ENCODE data around the gene ALDH1B1. TPM values are rescaled to one million over a fixed set of nuclear protein-coding genes. Genes with fewer than 3 reads are reported as not detected.

Gene ALDH1B1
- total and polyA plus RNA-seq, 12 donors, result 4.0 to 30.2 (median 17.2) TPM

DNA sequence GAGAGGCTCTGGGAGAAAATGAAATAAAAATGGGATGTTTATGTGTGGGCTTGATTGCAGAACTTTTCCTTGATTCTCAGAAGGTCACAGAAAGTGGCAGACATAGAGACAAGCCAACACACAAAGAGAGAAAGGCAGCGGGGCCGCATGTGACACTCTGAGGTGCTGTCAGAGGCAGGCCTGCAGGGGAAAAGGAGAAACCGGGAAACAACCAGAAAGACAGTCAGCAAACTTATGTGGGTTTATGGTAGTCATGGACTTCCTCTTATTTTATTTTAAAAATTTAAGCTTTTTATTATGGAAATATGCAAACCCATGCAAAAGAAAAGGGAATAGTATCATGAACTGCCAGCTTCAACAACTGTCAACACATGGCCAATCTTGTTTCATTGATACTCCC lies 48.0 kb downstream of the ALDH1B1 start:
- Histone ChIP-seq H3K27me3 (peaks cover 0 to 40% (median 10%) of the 10 kb centered on the region in 7 donors), H3K4me3 (no peak overlapping the region), H3K4me1 (peaks cover 0 to 5% (median 0%) of the 10 kb centered on the region in 9 donors), H3K36me3 (no peaks in the 10 kb centered on the region), H3K9me3 (no peaks in the 10 kb centered on the region), H3K27ac (no peak overlapping the region)
- WGBS, 2 donors, result 78 to 83% methylated on average over 3 of the region's 3 CpGs
- intact Hi-C loops (cut with DNase I), result no loop called here
- TF ChIP-seq, protein P1, sequence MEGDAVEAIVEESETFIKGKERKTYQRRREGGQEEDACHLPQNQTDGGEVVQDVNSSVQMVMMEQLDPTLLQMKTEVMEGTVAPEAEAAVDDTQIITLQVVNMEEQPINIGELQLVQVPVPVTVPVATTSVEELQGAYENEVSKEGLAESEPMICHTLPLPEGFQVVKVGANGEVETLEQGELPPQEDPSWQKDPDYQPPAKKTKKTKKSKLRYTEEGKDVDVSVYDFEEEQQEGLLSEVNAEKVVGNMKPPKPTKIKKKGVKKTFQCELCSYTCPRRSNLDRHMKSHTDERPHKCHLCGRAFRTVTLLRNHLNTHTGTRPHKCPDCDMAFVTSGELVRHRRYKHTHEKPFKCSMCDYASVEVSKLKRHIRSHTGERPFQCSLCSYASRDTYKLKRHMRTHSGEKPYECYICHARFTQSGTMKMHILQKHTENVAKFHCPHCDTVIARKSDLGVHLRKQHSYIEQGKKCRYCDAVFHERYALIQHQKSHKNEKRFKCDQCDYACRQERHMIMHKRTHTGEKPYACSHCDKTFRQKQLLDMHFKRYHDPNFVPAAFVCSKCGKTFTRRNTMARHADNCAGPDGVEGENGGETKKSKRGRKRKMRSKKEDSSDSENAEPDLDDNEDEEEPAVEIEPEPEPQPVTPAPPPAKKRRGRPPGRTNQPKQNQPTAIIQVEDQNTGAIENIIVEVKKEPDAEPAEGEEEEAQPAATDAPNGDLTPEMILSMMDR (IDR thresholded peaks at IDR 0.05), result no peak
- ATAC-seq (no peak), DNase-seq (no peak)

DNA sequence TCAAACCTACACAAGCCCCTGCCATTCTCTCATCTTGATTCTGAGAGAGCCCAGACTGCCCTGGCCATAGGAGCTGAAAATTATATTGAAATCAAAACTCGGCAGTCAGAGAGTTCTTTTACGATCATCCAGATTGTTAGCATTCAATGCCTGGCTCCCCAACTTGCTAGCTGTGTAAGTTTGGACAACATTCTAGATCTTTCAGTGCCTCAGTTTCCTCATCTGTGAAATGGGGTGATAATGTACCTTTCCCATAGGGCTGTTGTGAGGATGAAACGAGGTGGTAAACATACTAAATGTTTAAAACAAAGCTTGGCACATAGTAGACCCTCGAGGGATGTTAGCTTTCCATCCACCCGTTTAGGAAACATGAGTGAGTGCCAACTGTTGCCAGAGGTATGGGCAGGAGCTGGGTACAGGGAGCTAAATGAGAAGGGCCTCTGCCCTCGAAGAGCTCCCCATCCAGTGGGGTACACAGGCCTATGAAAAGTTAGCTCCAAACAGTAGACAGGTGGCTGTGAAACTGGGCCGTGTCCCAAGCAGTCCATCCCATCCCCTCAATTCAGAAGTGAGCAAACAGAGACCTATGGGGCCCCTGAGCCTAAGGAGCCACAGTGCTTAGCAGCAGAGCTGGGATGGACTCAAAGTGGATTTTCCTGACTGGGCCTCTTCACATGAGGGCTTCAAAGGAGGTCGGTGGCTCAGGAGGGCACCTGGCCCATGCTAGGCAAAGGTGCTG lies 49.0 kb downstream of the ALDH1B1 start:
- H3K27ac ChIP-seq, result no peak overlapping the region
- TF ChIP-seq, protein P1 (IDR thresholded peaks at IDR 0.05), result no peak
- no peaks in the 10 kb centered on the region for H3K9me3 ChIP-seq
- WGBS, 2 donors, result 84 to 85% methylated on average over 8 of the region's 8 CpGs
- DNase-seq (no peak), ATAC-seq (no peak)
- peaks cover 0 to 40% (median 15%) of the 10 kb centered on the region in 7 donors for H3K27me3 ChIP-seq
- intact Hi-C loops (cut with DNase I), result no loop called here
- no peak overlapping the region for H3K4me3 ChIP-seq
- no peaks in the 10 kb centered on the region for H3K36me3 ChIP-seq
- peaks cover 0 to 5% (median 0%) of the 10 kb centered on the region in 9 donors for H3K4me1 ChIP-seq

DNA sequence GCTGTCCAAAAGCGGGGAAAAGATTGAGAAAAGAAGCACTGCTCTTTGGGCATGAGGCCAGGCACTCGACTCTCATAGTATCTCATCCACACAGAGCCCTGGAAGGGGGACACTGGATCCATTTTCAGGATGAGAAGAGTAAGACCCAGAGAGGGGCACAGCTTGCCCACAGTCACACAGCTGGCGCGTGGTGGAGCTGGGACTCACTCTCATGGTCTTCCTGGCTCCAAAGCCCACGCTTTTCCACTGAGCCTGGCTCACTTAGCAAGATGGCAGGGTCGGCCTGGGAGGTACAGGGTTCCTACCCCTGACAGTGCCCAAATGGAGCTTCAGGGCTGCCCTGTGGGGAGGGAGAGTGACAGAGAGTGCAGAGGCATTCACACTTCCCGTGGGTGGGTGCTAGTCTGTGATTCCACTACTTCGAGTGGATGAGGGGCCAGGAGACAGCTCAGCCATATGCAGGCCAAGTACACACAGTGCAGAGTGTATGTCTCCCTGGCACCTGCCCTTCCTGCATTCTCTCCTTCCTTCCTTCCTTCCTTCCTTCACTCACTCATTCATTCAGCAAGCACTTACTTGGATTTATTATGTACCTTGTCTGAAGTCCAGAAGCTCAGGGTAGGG lies 50.1 kb downstream of the ALDH1B1 start:
- TF ChIP-seq, protein P1 (IDR thresholded peaks at IDR 0.05), result no peak
- ATAC-seq (no peak), DNase-seq (no peak)
- no peak overlapping the region for H3K27ac ChIP-seq
- H3K4me1 ChIP-seq, result peaks cover 0 to 1% (median 0%) of the 10 kb centered on the region in 9 donors
- intact Hi-C loops (cut with DNase I), result no loop called here
- H3K36me3 ChIP-seq, result no peaks in the 10 kb centered on the region
- H3K4me3 ChIP-seq, result no peak overlapping the region
- peaks cover 0 to 36% (median 15%) of the 10 kb centered on the region in 7 donors for H3K27me3 ChIP-seq
- H3K9me3 ChIP-seq, result peaks cover 0 to 2% (median 0%) of the 10 kb centered on the region in 11 donors
- WGBS, 2 donors, result 58 to 62% methylated on average over 8 of the region's 8 CpGs

DNA sequence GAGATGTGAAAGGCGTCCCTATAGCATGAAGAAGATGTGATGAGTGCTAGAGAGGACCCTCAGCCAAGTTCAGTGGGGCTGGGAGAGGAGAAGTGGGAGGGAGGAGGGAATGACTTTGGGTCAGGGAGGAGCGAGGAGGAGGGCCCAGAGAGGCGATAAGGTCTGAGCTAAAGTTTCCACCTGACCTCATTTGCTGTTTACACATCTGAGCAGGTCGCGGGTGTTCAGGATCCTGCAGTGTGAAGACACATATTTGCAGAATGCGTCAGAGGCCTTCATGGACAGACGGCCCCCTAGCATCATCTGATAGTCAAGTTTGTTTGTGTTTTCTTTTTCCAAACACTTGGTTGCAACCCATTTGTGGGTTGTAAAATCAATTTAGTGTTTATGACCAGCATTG lies 50.7 kb downstream of the ALDH1B1 start:
- no peaks in the 10 kb centered on the region for H3K4me1 ChIP-seq
- peaks cover 0 to 2% (median 0%) of the 10 kb centered on the region in 11 donors for H3K9me3 ChIP-seq
- no peaks in the 10 kb centered on the region for H3K36me3 ChIP-seq
- H3K27ac ChIP-seq, result no peak overlapping the region
- no peak for ATAC-seq
- intact Hi-C loops (cut with DNase I), result no loop called here
- H3K4me3 ChIP-seq, result no peak overlapping the region
- DNase-seq, result no peak
- 44 to 51% methylated on average over 7 of the region's 7 CpGs for WGBS, 2 donors
- TF ChIP-seq, protein P1 (IDR thresholded peaks at IDR 0.05), result no peak
- peaks cover 0 to 32% (median 15%) of the 10 kb centered on the region in 7 donors for H3K27me3 ChIP-seq

Data from heart right ventricle (tissue), 16 donors.